SU-DHL-6 (cell line): ENCODE measurements around the gene MGAT5B.

Experiments
- H2AFZ ChIP-seq: fragments of 200-600 bp; sonication (generic); 2 replicates; pipeline ENCODE4 v1.6.1; 2014; ENCODE audit warnings: low read depth, mild to moderate bottlenecking, moderate library complexity, mixed read lengths, antibody characterized with exemption, low read length; ENCODE audit not compliant: severe bottlenecking
- H3F3A ChIP-seq: fragments of 200-600 bp; shearing (Covaris generic); 2 replicates; pipeline ENCODE4 v1.6.0; 2016; ENCODE audit warnings: antibody characterized with exemption, mild to moderate bottlenecking; ENCODE audit not compliant: insufficient read depth
- H3K27ac ChIP-seq: fragments of 200-600 bp; sonication (generic); 2 replicates; pipeline ENCODE4 v1.5.1; 2016; ENCODE audit warnings: low read depth, mild to moderate bottlenecking, low read length, moderate library complexity, mixed read lengths
- H3K27me3 ChIP-seq: fragments of 200-600 bp; sonication (generic), shearing (Covaris generic); 2 replicates; pipeline ENCODE4 v1.6.0; 2014; ENCODE audit warnings: mild to moderate bottlenecking, low read length
- H3K36me3 ChIP-seq: fragments of 200-600 bp; sonication (generic); 2 replicates; pipeline ENCODE4 v1.6.1; 2014; ENCODE audit warnings: mild to moderate bottlenecking, low read length, mixed read lengths
- H3K4me2 ChIP-seq: fragments of 300-600, 200-600 bp; shearing (Covaris generic), sonication (generic); 2 replicates; pipeline ENCODE4 v1.6.0; 2014; ENCODE audit warnings: low read length, low read depth, mild to moderate bottlenecking; ENCODE audit not compliant: poor library complexity, severe bottlenecking
- H3K4me3 ChIP-seq: fragments of 200-600 bp; sonication (generic); 2 replicates; pipeline ENCODE4 v1.5.1; 2014; ENCODE audit warnings: antibody characterized with exemption, low read length, mild to moderate bottlenecking, mixed read lengths; ENCODE audit not compliant: insufficient read depth, poor library complexity, severe bottlenecking
- H3K79me2 ChIP-seq: fragments of 200-600 bp; sonication (generic); 2 replicates; pipeline ENCODE4 v1.6.1; 2014; ENCODE audit warnings: mild to moderate bottlenecking, low read length, moderate library complexity; ENCODE audit not compliant: insufficient read depth
- H3K9ac ChIP-seq: fragments of 200-600 bp; sonication (generic); 2 replicates; pipeline ENCODE4 v1.7.0; 2014; ENCODE audit warnings: mild to moderate bottlenecking, low read length
- H3K9me2 ChIP-seq: fragments of 200-600 bp; sonication (generic); replicated peaks from 2 replicates; pipeline ENCODE4 v1.6.1; 2014; ENCODE audit warnings: low read length; ENCODE audit not compliant: insufficient read depth
- H3K9me3 ChIP-seq: fragments of 200-600 bp; sonication (generic); 2 replicates; pipeline ENCODE4 v1.6.1; 2014; ENCODE audit warnings: low read length, mixed read lengths; ENCODE audit not compliant: insufficient read depth
- H4K20me1 ChIP-seq: fragments of 200-600 bp; sonication (generic); 2 replicates; pipeline ENCODE4 v1.6.1; 2014; ENCODE audit warnings: low read depth, mild to moderate bottlenecking, antibody characterized with exemption, low read length, moderate library complexity, mixed read lengths
- CTCF ChIP-seq: fragments of 200-600 bp; sonication (generic); IDR thresholded peaks from one replicate; pipeline ENCODE4 v1.5.1; 2017; ENCODE audit warnings: antibody characterized with exemption, mild to moderate bottlenecking, low read length, moderate library complexity; ENCODE audit not compliant: insufficient read depth, poor library complexity, severe bottlenecking
- EZH2phosphoT487 ChIP-seq: fragments of 200-600 bp; sonication (generic), shearing (Covaris generic); conservative IDR thresholded peaks from 2 replicates; pipeline ENCODE4 v1.6.1; 2018; ENCODE audit warnings: mild to moderate bottlenecking, antibody characterized with exemption, low read length, moderate library complexity, mixed read lengths

MGAT5B gene

GRCh38 chr17:76833747-76834146, 34.5 kb upstream of the MGAT5B start:
- H3K79me2 ChIP-seq: no peaks in the 10 kb centered on the region

DNA sequence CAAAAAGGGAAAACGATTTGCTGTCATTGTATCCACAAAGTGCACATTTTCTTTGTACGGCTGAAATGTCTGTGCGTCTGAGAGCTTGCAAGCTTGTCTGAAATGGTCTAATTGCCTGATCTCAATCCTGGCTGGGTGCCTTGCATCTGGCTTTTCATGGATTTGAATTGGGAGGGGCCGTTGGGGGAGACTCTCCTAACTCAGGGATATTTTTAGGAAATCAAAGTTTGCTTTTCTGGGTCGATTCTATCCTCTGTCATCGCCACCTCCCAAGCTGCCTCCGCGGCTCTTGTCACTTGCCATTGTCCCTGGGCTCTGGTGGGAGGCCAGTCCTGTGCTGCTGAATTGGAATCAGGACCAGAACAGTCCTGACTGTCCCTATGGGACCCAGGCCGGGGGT, 33.3 kb upstream of the MGAT5B start:
- no peak for TF ChIP-seq CTCF
- no peak for TF ChIP-seq EZH2phosphoT487
- Histone ChIP-seq H3F3A (no peaks in the 10 kb centered on the region), H3K9ac (no peak overlapping the region), H3K27ac (no peak overlapping the region), H3K9me3 (no peaks in the 10 kb centered on the region), H3K36me3 (no peaks in the 10 kb centered on the region), H3K79me2 (no peaks in the 10 kb centered on the region), H3K27me3 (no peaks in the 10 kb centered on the region), H3K4me2 (no peak overlapping the region), H3K9me2 (no peaks in the 10 kb centered on the region), H4K20me1 (no peaks in the 10 kb centered on the region), H2AFZ (no peak overlapping the region), H3K4me3 (no peak overlapping the region)

More at GRCh38 chr17:76833747-76834146, 34.5 kb upstream of the MGAT5B start:
- Histone ChIP-seq H3K4me3 (no peak overlapping the region), H3K9me2 (no peaks in the 10 kb centered on the region), H3K9me3 (no peaks in the 10 kb centered on the region), H3K4me2 (no peak overlapping the region), H3F3A (no peaks in the 10 kb centered on the region), H2AFZ (no peak overlapping the region), H3K27ac (no peak overlapping the region), H3K9ac (no peak overlapping the region), H3K36me3 (no peaks in the 10 kb centered on the region), H3K27me3 (no peaks in the 10 kb centered on the region), H4K20me1 (no peaks in the 10 kb centered on the region)
- TF ChIP-seq CTCF (no peak), EZH2phosphoT487 (no peak)

DNA sequence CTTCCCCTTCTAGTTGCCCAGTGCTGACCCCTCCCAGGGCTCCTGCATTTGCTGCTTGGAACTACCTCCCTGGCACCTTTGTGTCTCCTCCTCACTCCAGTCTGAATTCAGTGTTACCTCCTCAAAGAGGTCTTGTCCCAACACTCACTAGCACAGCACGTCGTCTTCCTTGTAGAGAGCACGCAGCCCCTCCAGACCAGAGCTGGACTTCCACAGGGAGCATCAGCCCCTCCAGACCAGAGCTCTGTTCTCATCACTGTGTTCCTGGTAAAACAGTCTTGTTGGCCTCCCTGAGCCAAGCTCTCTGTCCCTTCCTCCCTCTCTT, 27.8 kb upstream of the MGAT5B start:
- no peak overlapping the region for H3K4me3 ChIP-seq
- no peaks in the 10 kb centered on the region for H3K27me3 ChIP-seq
- H3K27ac ChIP-seq: no peak overlapping the region

More for the DNA sequence above, 27.8 kb upstream of the MGAT5B start:
- H2AFZ ChIP-seq: no peak overlapping the region
- H3K79me2 ChIP-seq: no peaks in the 10 kb centered on the region
- no peaks in the 10 kb centered on the region for H3K9me3 ChIP-seq
- H3K36me3 ChIP-seq: no peaks in the 10 kb centered on the region
- no peak overlapping the region for H3K4me2 ChIP-seq
- H3F3A ChIP-seq: no peaks in the 10 kb centered on the region
- no peaks in the 10 kb centered on the region for H4K20me1 ChIP-seq
- H3K9ac ChIP-seq: no peak overlapping the region
- no peaks in the 10 kb centered on the region for H3K9me2 ChIP-seq
- TF ChIP-seq CTCF (no peak), EZH2phosphoT487 (no peak)
